HK-2 (cell line): ENCODE data around the gene SORL1.

Experiments used
- DNase-seq: peaks from one replicate; pipeline ENCODE4 v3.0.0-alpha.2; 2018; ENCODE audit not compliant: unreplicated experiment

Gene SORL1

GRCh38 chr11:121534131-121535093 is 82.3 kb downstream of the SORL1 start:
- DNase-seq: no peak

GRCh38 chr11:121535129-121535796 is 83.1 kb downstream of the SORL1 start:
- DNase-seq: no peak

- DNase-seq: no peak
Observed at GRCh38 chr11:121536126-121536525, 84.0 kb downstream of the SORL1 start.

GRCh38 chr11:121538054-121538453 is 85.9 kb downstream of the SORL1 start:
- DNase-seq: no peak

- DNase-seq: no peak
Observed at GRCh38 chr11:121539000-121539399, 86.9 kb downstream of the SORL1 start.

GRCh38 chr11:121540627-121541026 is 88.5 kb downstream of the SORL1 start:
- no peak for DNase-seq

GRCh38 chr11:121543836-121544380 is 91.8 kb downstream of the SORL1 start:
- DNase-seq: no peak

GRCh38 chr11:121544956-121545355 is 92.8 kb downstream of the SORL1 start:
- no peak for DNase-seq

GRCh38 chr11:121547574-121547973 is 95.5 kb downstream of the SORL1 start:
- no peak for DNase-seq

GRCh38 chr11:121550247-121551030 is 98.3 kb downstream of the SORL1 start:
- no peak for DNase-seq

- DNase-seq: no peak
Observed at GRCh38 chr11:121551463-121551862, 99.3 kb downstream of the SORL1 start.

- no peak for DNase-seq
Observed at GRCh38 chr11:121552154-121552553, 100.0 kb downstream of the SORL1 start.

GRCh38 chr11:121552644-121553043 is 100.5 kb downstream of the SORL1 start:
- DNase-seq: no peak

- DNase-seq: no peak
Observed at GRCh38 chr11:121553389-121553788, 101.3 kb downstream of the SORL1 start.

- DNase-seq: no peak
Observed at GRCh38 chr11:121553806-121554205, 101.7 kb downstream of the SORL1 start.

GRCh38 chr11:121554552-121554951 is 102.4 kb downstream of the SORL1 start:
- DNase-seq: no peak

GRCh38 chr11:121555121-121555520 is 103.0 kb downstream of the SORL1 start:
- no peak for DNase-seq

- DNase-seq: no peak
Observed at GRCh38 chr11:121556937-121557336, 104.8 kb downstream of the SORL1 start.

GRCh38 chr11:121557348-121557747 is 105.2 kb downstream of the SORL1 start:
- DNase-seq: no peak

GRCh38 chr11:121559606-121560200 is 107.6 kb downstream of the SORL1 start:
- DNase-seq: no peak

GRCh38 chr11:121560236-121560635 is 108.1 kb downstream of the SORL1 start:
- DNase-seq: no peak
